ENCODE measurements around the gene LAMA3. TPM values are rescaled to one million over a fixed set of nuclear protein-coding genes. Genes with fewer than 3 reads are reported as not detected.
A peak's percentile ranks its signal among the peaks of the same experiment; 100 is the strongest.

The LAMA3 gene
- total RNA-seq, 3 donors from 2014 or later = 0.08 to 0.20 (median 0.11) TPM

DNA sequence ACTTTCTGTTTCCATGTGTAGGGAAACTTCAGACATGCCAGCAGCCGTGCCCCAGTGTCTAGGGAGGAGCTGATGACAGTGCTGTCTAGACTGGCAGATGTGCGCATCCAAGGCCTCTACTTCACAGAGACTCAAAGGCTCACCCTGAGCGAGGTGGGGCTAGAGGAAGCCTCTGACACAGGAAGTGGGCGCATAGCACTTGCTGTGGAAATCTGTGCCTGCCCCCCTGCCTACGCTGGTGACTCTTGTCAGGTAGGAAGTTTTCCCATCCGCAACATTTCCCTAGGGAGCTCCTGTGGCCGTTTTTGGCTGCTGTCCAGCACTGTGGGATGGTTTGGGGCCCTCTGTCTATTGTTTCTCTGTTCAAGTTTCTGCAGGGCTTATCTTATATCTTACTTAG is 182.2 kb downstream of the LAMA3 start:
- Mint-ChIP-seq H3K4me3 (no peak overlapping the region), H3K27me3 (ENCODE audit: low read depth) (no peaks in the 10 kb centered on the region), H3K4me1 (ENCODE audit: low read depth) (peaks cover 40% of the 10 kb centered on the region)

DNA sequence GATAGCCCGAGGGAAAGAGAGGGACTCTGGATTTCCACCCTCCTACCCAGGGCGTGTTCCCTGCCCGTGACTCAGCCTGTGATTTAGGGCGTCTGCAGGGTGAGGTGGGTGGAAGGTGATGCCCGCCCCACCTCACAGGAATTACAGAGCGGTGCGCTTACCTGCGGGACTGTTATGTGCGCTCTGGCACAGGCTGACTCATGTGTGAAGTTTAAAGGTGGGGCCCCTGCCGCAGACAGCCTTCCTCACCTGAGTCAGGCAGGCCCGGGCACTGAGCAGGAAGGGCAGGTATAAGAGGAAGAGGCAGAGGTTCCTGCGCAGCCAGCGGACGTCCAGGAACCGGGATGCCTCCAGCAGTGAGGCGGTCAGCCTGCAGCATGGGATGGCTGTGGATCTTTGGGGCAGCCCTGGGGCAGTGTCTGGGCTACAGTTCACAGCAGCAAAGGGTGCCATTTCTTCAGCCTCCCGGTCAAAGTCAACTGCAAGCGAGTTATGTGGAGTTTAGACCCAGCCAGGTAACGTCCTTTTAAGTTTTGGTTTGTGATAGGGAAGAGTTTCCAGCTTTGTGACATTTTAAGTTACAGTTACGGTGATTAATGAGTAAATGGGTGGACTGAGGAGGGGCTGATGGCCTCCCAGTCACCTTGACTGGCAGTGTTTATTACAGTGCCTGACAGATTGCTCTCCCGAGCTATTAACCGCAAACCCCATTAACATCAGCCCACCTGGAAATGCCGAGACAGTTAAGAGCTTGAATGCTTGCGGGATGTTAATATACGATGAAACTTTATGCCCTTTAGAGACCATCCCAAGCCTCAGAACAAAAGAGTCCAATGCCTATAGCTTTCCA is 183.7 kb downstream of the LAMA3 start:
- peak; percentile 64 to 78 for ATAC-seq
- peaks cover 39% of the 10 kb centered on the region for H3K4me1 Mint-ChIP-seq (ENCODE audit: low read depth)
- no peaks in the 10 kb centered on the region for H3K27me3 Mint-ChIP-seq (ENCODE audit: low read depth)
- H3K4me3 Mint-ChIP-seq = no peak overlapping the region
- no peaks in the 10 kb centered on the region for H3K36me3 Mint-ChIP-seq (ENCODE audit: insufficient read depth)
- H3K9me3 Mint-ChIP-seq = no peaks in the 10 kb centered on the region
- peak; percentile 56 for DNase-seq

More for the DNA sequence above, 182.2 kb downstream of the LAMA3 start:
- Mint-ChIP-seq H3K9me3 (no peaks in the 10 kb centered on the region), H3K36me3 (ENCODE audit: insufficient read depth) (no peaks in the 10 kb centered on the region)
- peak; percentile 82 to 83 for ATAC-seq
- DNase-seq = peak; percentile 61

DNA sequence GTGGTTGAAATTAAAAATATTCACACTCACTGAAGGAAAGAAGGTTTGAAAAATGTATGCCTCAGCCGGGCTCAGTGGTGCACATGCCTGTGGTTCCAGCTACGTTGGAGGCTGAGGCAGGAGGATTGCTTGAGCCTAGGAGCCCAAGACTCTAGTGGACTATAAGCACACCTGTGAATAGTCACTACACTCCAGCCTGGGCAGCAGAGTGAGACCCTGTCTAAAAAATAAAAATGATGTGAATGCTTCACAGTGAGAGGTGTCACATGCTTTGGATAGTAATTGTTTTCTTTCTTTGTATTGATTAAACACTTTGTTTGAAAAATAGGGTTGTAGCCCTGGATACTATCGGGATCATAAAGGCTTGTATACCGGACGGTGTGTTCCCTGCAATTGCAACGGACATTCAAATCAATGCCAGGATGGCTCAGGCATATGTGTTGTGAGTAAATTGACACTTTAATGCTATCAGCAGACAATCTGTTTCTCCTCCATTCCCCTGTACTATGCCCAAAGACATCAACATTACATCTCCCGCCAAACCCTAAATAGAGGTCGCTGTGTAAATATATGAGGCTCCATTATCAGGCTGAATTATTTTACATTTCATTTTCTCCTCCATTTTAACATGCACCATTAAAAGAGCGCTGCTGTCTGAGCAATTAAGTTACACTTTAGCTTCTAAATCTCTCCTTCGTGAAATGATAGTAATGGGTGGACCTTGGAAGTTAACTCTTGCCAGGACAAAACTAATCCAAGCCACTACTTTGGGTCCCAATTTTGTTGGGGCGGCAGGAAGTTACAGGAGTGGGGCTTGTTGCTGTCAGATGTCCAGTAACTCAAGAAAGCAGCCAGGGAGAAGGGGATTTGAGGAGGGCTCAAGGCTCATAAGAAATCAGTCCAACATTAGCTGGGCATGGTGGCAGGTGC is 187.0 kb downstream of the LAMA3 start:
- no peak for ATAC-seq
- Mint-ChIP-seq H3K27me3 (ENCODE audit: low read depth) (no peaks in the 10 kb centered on the region), H3K4me1 (ENCODE audit: low read depth) (peaks cover 30% of the 10 kb centered on the region)

DNA sequence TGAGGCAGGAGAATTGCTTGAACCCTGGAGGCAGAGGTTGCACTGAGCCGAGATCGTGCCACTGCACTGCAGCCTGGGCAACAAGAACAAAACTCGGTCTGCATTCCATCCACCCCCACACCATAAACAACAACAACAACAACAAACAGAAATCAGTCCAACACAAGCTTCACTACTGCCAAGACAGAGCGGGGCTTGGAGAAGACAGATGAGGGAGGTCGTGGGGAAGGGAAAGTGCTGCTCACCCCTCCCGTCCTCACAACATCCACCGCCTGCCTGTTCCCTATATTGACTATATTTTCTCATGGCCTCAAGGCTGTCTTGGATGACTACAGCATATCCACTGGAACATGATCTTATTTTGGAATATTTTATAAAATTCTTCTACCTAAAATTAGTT is 187.7 kb downstream of the LAMA3 start:
- DNase-seq (no peak), ATAC-seq (no peak)
- H3K4me1 Mint-ChIP-seq (ENCODE audit: low read depth) = peaks cover 24% of the 10 kb centered on the region
- H3K36me3 Mint-ChIP-seq (ENCODE audit: insufficient read depth) = no peaks in the 10 kb centered on the region
- no peak overlapping the region for H3K4me3 Mint-ChIP-seq
- H3K9me3 Mint-ChIP-seq = no peaks in the 10 kb centered on the region
- no peaks in the 10 kb centered on the region for H3K27me3 Mint-ChIP-seq (ENCODE audit: low read depth)

More for the DNA sequence above, 187.0 kb downstream of the LAMA3 start:
- no peak for DNase-seq
- Mint-ChIP-seq H3K9me3 (no peaks in the 10 kb centered on the region), H3K36me3 (ENCODE audit: insufficient read depth) (no peaks in the 10 kb centered on the region), H3K4me3 (no peak overlapping the region)

GRCh38 chr18:23877371-23877770 is 188.1 kb downstream of the LAMA3 start:
- Mint-ChIP-seq H3K9me3 (no peaks in the 10 kb centered on the region), H3K4me3 (no peak overlapping the region), H3K27me3 (ENCODE audit: low read depth) (no peaks in the 10 kb centered on the region), H3K36me3 (ENCODE audit: insufficient read depth) (no peaks in the 10 kb centered on the region), H3K4me1 (ENCODE audit: low read depth) (peaks cover 19% of the 10 kb centered on the region)
- ATAC-seq (no peak), DNase-seq (no peak)

- no peaks in the 10 kb centered on the region for H3K27me3 Mint-ChIP-seq (ENCODE audit: low read depth)
- no peaks in the 10 kb centered on the region for H3K9me3 Mint-ChIP-seq
- no peak for DNase-seq
- peaks cover 9% of the 10 kb centered on the region for H3K4me1 Mint-ChIP-seq (ENCODE audit: low read depth)
- no peak overlapping the region for H3K4me3 Mint-ChIP-seq
- no peak for ATAC-seq
- no peaks in the 10 kb centered on the region for H3K36me3 Mint-ChIP-seq (ENCODE audit: insufficient read depth)
Measured at GRCh38 chr18:23878336-23878900, 189.2 kb downstream of the LAMA3 start.

GRCh38 chr18:23879126-23879525 is 189.9 kb downstream of the LAMA3 start:
- Mint-ChIP-seq H3K27me3 (ENCODE audit: low read depth) (no peaks in the 10 kb centered on the region), H3K4me1 (ENCODE audit: low read depth) (peaks cover 4% of the 10 kb centered on the region), H3K9me3 (no peaks in the 10 kb centered on the region), H3K36me3 (ENCODE audit: insufficient read depth) (no peaks in the 10 kb centered on the region), H3K4me3 (no peak overlapping the region)
- no peak for DNase-seq
- ATAC-seq = no peak

GRCh38 chr18:23879544-23879943 is 190.3 kb downstream of the LAMA3 start:
- no peaks in the 10 kb centered on the region for H3K36me3 Mint-ChIP-seq (ENCODE audit: insufficient read depth)
- H3K4me3 Mint-ChIP-seq = no peak overlapping the region
- H3K9me3 Mint-ChIP-seq = no peaks in the 10 kb centered on the region
- DNase-seq = no peak
- H3K4me1 Mint-ChIP-seq (ENCODE audit: low read depth) = peaks cover 4% of the 10 kb centered on the region
- ATAC-seq = no peak
- H3K27me3 Mint-ChIP-seq (ENCODE audit: low read depth) = no peaks in the 10 kb centered on the region

GRCh38 chr18:23879966-23880565 is 190.8 kb downstream of the LAMA3 start:
- DNase-seq (no peak), ATAC-seq (no peak)
- H3K9me3 Mint-ChIP-seq = no peaks in the 10 kb centered on the region
- no peak overlapping the region for H3K4me3 Mint-ChIP-seq
- peaks cover 8% of the 10 kb centered on the region for H3K4me1 Mint-ChIP-seq (ENCODE audit: low read depth)
- no peaks in the 10 kb centered on the region for H3K27me3 Mint-ChIP-seq (ENCODE audit: low read depth)
- H3K36me3 Mint-ChIP-seq (ENCODE audit: insufficient read depth) = no peaks in the 10 kb centered on the region

DNA sequence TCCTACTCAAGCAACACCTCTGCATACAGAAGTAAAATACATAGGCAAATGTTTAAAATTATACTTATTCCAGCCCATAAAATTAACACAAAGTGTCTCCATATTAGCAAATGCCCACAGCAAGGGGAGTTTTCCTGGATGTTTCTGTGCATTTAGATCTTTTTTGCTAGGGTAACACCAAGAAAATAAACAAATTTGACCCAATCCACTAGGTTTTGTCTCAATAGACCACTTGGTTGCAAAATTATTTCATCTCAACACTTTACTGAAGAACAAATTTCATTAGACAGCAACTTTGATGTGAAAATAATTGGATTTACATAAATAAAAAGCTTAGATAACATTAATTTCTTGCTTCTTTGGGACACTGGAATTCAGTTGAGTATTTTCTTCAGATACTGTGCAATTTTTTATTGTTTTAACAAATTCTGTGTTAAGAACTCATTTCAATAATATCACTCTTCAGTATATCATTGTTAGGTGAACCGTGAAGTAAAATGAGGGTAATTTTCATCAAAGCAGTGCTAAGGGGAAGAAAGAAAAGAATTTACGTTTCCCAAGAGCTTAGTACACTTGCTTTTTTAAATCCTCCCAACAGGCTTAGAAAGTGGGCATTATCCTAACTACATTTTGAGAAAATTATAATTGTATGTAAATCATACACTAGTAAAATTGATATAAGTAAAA is 191.8 kb downstream of the LAMA3 start:
- H3K27me3 Mint-ChIP-seq (ENCODE audit: low read depth) = no peaks in the 10 kb centered on the region
- H3K36me3 Mint-ChIP-seq (ENCODE audit: insufficient read depth) = no peaks in the 10 kb centered on the region
- no peaks in the 10 kb centered on the region for H3K9me3 Mint-ChIP-seq
- no peak for ATAC-seq
- H3K4me3 Mint-ChIP-seq = no peak overlapping the region
- DNase-seq = no peak
- peaks cover 16% of the 10 kb centered on the region for H3K4me1 Mint-ChIP-seq (ENCODE audit: low read depth)

- no peak overlapping the region for H3K4me3 Mint-ChIP-seq
- ATAC-seq (no peak), DNase-seq (no peak)
- no peaks in the 10 kb centered on the region for H3K9me3 Mint-ChIP-seq
- no peaks in the 10 kb centered on the region for H3K27me3 Mint-ChIP-seq (ENCODE audit: low read depth)
- no peaks in the 10 kb centered on the region for H3K36me3 Mint-ChIP-seq (ENCODE audit: insufficient read depth)
- H3K4me1 Mint-ChIP-seq (ENCODE audit: low read depth) = peaks cover 20% of the 10 kb centered on the region
Measured at GRCh38 chr18:23881778-23882177, 192.5 kb downstream of the LAMA3 start.

GRCh38 chr18:23882616-23883276 is 193.5 kb downstream of the LAMA3 start:
- no peaks in the 10 kb centered on the region for H3K27me3 Mint-ChIP-seq (ENCODE audit: low read depth)
- no peak overlapping the region for H3K4me3 Mint-ChIP-seq
- ATAC-seq (no peak), DNase-seq (no peak)
- H3K9me3 Mint-ChIP-seq = no peaks in the 10 kb centered on the region
- H3K36me3 Mint-ChIP-seq (ENCODE audit: insufficient read depth) = no peaks in the 10 kb centered on the region
- H3K4me1 Mint-ChIP-seq (ENCODE audit: low read depth) = peaks cover 23% of the 10 kb centered on the region

DNA sequence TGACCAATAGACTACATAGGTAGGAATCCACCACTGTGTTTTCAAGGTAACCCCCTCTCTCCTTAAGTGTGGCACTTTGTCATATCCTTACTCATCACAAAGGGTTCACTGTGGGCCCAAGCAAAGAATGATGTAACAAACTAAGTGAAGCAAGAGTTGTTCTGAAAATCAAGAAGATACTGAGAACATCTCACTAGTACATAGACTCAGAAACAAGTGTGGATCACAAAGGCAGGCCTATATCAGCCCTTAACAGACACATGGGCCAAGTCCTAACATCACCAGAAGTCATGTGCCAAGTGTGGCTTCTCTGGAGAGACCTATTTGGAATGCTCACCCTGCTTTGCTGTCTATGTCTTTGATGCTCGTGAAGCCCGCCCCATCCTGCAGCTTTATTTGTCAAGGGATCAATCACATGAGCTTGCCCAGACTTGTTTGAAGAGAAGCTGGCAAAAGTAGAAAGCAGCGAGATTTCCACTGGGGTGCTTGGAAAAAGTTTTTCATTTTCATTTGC is 194.1 kb downstream of the LAMA3 start:
- Mint-ChIP-seq H3K4me3 (no peak overlapping the region), H3K9me3 (peaks cover 2% of the 10 kb centered on the region), H3K36me3 (ENCODE audit: insufficient read depth) (no peaks in the 10 kb centered on the region), H3K27me3 (ENCODE audit: low read depth) (no peaks in the 10 kb centered on the region), H3K4me1 (ENCODE audit: low read depth) (peaks cover 23% of the 10 kb centered on the region)
- no peak for ATAC-seq
- no peak for DNase-seq

Data from activated T-cell treated with anti-CD3 and anti-CD28 coated beads, Interleukin-2, amount 50 U/mL, for 4 hours (primary cell).